ENCODE data around the gene USH1G. TPM values are rescaled to one million over a fixed set of nuclear protein-coding genes. Genes with fewer than 3 reads are reported as not detected.

The USH1G gene
- total RNA-seq, 1 donor from 2014 or later, result 0.14 TPM

- Histone ChIP-seq H3K27me3 (ENCODE audit: insufficient read depth, low read length) (peaks cover 42% of the 10 kb centered on the region), H3K4me2 (ENCODE audit: low read length) (no peak overlapping the region), H3K27ac (ENCODE audit: low read depth, low read length) (no peak overlapping the region), H3K4me3 (ENCODE audit: insufficient read depth, low read depth, low read length) (no peak overlapping the region), H3K9me3 (ENCODE audit: insufficient read depth, low read depth, low read length) (no peaks in the 10 kb centered on the region), H3K4me1 (ENCODE audit: insufficient read depth, low read length) (no peaks in the 10 kb centered on the region), H2AFZ (ENCODE audit: low read depth, low read length) (no peak overlapping the region), H4K20me1 (ENCODE audit: insufficient read depth, low read length) (no peaks in the 10 kb centered on the region), H3K9ac (ENCODE audit: low read length) (no peak overlapping the region), H3K36me3 (ENCODE audit: insufficient read depth, low read length) (no peaks in the 10 kb centered on the region), H3K79me2 (ENCODE audit: insufficient read depth, low read length) (no peaks in the 10 kb centered on the region)
- Mint-ChIP-seq H3K36me3 (ENCODE audit: low read depth, unreplicated experiment) (no peaks in the 10 kb centered on the region), H3K27me3 (ENCODE audit: low read depth, unreplicated experiment) (peaks cover 47% of the 10 kb centered on the region), H3K27ac (ENCODE audit: unreplicated experiment) (no peak overlapping the region), H3K4me1 (ENCODE audit: low read depth, unreplicated experiment) (no peaks in the 10 kb centered on the region), H3K9me3 (ENCODE audit: unreplicated experiment) (peaks cover 5% of the 10 kb centered on the region), H3K4me3 (ENCODE audit: unreplicated experiment) (no peak overlapping the region)
- no peak for DNase-seq (ENCODE audit: low read depth)
- FAIRE-seq, result no peak
- no peak for TF ChIP-seq EZH2 (IDR thresholded peaks at IDR 0.05; ENCODE audit: insufficient read depth, low read length)
- no peak for TF ChIP-seq CTCF (IDR thresholded peaks at IDR 0.05; ENCODE audit: insufficient read depth, low read depth, low read length)
Observed at GRCh38 chr17:74921026-74921681, 1.9 kb downstream of the USH1G start.

DNA sequence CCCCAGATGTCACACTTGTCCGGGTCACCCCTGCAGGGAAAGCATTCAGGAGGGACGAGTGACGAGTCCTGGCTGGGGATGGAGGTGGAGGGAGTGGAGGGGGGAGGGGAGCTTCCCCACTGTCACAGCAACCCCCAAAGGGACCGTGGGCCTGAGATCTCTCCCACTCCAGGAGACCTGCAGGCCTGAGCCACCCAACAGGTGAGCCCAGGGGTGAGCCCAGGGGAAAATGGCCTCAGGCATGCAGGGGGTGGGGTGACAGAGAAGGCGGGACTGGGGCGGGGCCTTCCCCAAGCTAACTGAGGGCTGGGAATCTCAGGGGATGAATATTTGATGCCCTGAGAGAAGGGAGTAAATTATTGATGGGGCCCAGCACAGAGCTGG, 2.4 kb downstream of the USH1G start:
- Histone ChIP-seq H3K79me2 (ENCODE audit: insufficient read depth, low read length) (no peaks in the 10 kb centered on the region), H3K36me3 (ENCODE audit: insufficient read depth, low read length) (no peaks in the 10 kb centered on the region), H3K27ac (ENCODE audit: low read depth, low read length) (no peak overlapping the region), H3K9me3 (ENCODE audit: insufficient read depth, low read depth, low read length) (no peaks in the 10 kb centered on the region), H4K20me1 (ENCODE audit: insufficient read depth, low read length) (no peaks in the 10 kb centered on the region), H2AFZ (ENCODE audit: low read depth, low read length) (no peak overlapping the region), H3K4me1 (ENCODE audit: insufficient read depth, low read length) (no peaks in the 10 kb centered on the region), H3K4me2 (ENCODE audit: low read length) (no peak overlapping the region), H3K4me3 (ENCODE audit: insufficient read depth, low read depth, low read length) (no peak overlapping the region), H3K27me3 (ENCODE audit: insufficient read depth, low read length) (peaks cover 37% of the 10 kb centered on the region), H3K9ac (ENCODE audit: low read length) (no peak overlapping the region)
- H3K4me3 Mint-ChIP-seq (ENCODE audit: unreplicated experiment), result no peak overlapping the region
- DNase-seq (ENCODE audit: low read depth) (no peak), FAIRE-seq (no peak)
- TF ChIP-seq EZH2 (IDR thresholded peaks at IDR 0.05; ENCODE audit: insufficient read depth, low read length), result no peak
- no peak for TF ChIP-seq CTCF (IDR thresholded peaks at IDR 0.05; ENCODE audit: insufficient read depth, low read depth, low read length)
- H3K36me3 Mint-ChIP-seq (ENCODE audit: low read depth, unreplicated experiment), result no peaks in the 10 kb centered on the region
- H3K4me1 Mint-ChIP-seq (ENCODE audit: low read depth, unreplicated experiment), result no peaks in the 10 kb centered on the region
- H3K27me3 Mint-ChIP-seq (ENCODE audit: low read depth, unreplicated experiment), result peaks cover 44% of the 10 kb centered on the region
- H3K9me3 Mint-ChIP-seq (ENCODE audit: unreplicated experiment), result peaks cover 3% of the 10 kb centered on the region
- H3K27ac Mint-ChIP-seq (ENCODE audit: unreplicated experiment), result no peak overlapping the region

GRCh38 chr17:74920306-74920620, 2.8 kb downstream of the USH1G start:
- Mint-ChIP-seq H3K27ac (ENCODE audit: unreplicated experiment) (no peak overlapping the region), H3K4me3 (ENCODE audit: unreplicated experiment) (no peak overlapping the region), H3K36me3 (ENCODE audit: low read depth, unreplicated experiment) (no peaks in the 10 kb centered on the region), H3K27me3 (ENCODE audit: low read depth, unreplicated experiment) (peaks cover 41% of the 10 kb centered on the region), H3K9me3 (ENCODE audit: unreplicated experiment) (peaks cover 1% of the 10 kb centered on the region), H3K4me1 (ENCODE audit: low read depth, unreplicated experiment) (no peaks in the 10 kb centered on the region)
- Histone ChIP-seq H3K36me3 (ENCODE audit: insufficient read depth, low read length) (no peaks in the 10 kb centered on the region), H3K4me2 (ENCODE audit: low read length) (no peak overlapping the region), H3K79me2 (ENCODE audit: insufficient read depth, low read length) (no peaks in the 10 kb centered on the region), H3K27ac (ENCODE audit: low read depth, low read length) (no peak overlapping the region), H3K27me3 (ENCODE audit: insufficient read depth, low read length) (peaks cover 33% of the 10 kb centered on the region), H3K4me3 (ENCODE audit: insufficient read depth, low read depth, low read length) (no peak overlapping the region), H3K9ac (ENCODE audit: low read length) (no peak overlapping the region), H4K20me1 (ENCODE audit: insufficient read depth, low read length) (no peaks in the 10 kb centered on the region), H3K9me3 (ENCODE audit: insufficient read depth, low read depth, low read length) (no peaks in the 10 kb centered on the region), H2AFZ (ENCODE audit: low read depth, low read length) (no peak overlapping the region), H3K4me1 (ENCODE audit: insufficient read depth, low read length) (no peaks in the 10 kb centered on the region)
- DNase-seq (ENCODE audit: low read depth), result no peak
- TF ChIP-seq CTCF (IDR thresholded peaks at IDR 0.05; ENCODE audit: insufficient read depth, low read depth, low read length) (no peak), EZH2 (IDR thresholded peaks at IDR 0.05; ENCODE audit: insufficient read depth, low read length) (no peak)
- FAIRE-seq, result no peak

Data from astrocyte (in vitro differentiated cells and primary cell).